ENCODE results near the gene SPTBN1. TPM values are rescaled to one million over a fixed set of nuclear protein-coding genes. Genes with fewer than 3 reads are reported as not detected.
A peak's percentile ranks its signal among the peaks of the same experiment; 100 is the strongest.

The SPTBN1 gene
- total RNA-seq, 1 experiment from 2014 or later = 202 TPM

DNA sequence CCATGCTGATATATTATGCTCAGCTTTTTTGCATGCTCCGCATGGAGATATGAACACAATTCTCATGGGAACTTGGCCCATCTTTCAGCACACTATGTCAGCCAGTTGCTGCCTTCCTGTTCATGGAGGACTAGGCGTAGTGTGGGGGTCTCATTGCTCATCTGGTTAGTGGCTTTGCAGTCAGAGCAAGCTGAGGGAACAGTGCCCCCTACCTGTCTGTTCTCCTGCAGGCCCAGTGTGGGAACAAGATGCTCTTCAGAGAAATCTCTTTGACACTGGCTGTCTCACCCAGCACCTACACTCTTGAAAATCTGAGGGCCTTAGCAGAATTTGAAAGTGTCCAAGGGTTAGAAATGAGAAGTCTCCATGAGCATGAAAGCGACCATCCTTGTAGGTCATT, 47.1 kb downstream of the SPTBN1 start:
- DNase-seq (peak; percentile 39), ATAC-seq (peak; percentile 61; the same call in 1 of the 2 replicates)
- Histone ChIP-seq H4K20me1 (ENCODE audit: low read length) (no peaks in the 10 kb centered on the region), H3K9ac (ENCODE audit: low read length) (no peak overlapping the region), H3K27ac (ENCODE audit: low read length) (no peak overlapping the region), H3K36me3 (ENCODE audit: low read depth, low read length) (no peaks in the 10 kb centered on the region), H3K4me1 (ENCODE audit: insufficient read depth, low read length) (peaks cover 9% of the 10 kb centered on the region; the same call in 1 of the 2 replicates), H3K9me3 (ENCODE audit: low read length) (no peaks in the 10 kb centered on the region), H2AFZ (ENCODE audit: low read length) (no peak overlapping the region), H3K27me3 (ENCODE audit: low read length) (no peaks in the 10 kb centered on the region), H3K79me2 (ENCODE audit: low read length) (no peaks in the 10 kb centered on the region), H3K9me2 (replicated peaks; ENCODE audit: low read length) (no peaks in the 10 kb centered on the region), H3F3A (ENCODE audit: low read length, unreplicated experiment) (no peaks in the 10 kb centered on the region), H3K4me3 (ENCODE audit: low read length) (no peak overlapping the region), H3K4me2 (ENCODE audit: low read length) (no peak overlapping the region)
- TF ChIP-seq EZH2 (IDR thresholded peaks at IDR 0.05; ENCODE audit: low read length, unreplicated experiment) = no peak
- TF ChIP-seq EZH2phosphoT487 (IDR thresholded peaks at IDR 0.05; ENCODE audit: borderline replicate concordance, low read length) = no peak
- TF ChIP-seq, protein P1, sequence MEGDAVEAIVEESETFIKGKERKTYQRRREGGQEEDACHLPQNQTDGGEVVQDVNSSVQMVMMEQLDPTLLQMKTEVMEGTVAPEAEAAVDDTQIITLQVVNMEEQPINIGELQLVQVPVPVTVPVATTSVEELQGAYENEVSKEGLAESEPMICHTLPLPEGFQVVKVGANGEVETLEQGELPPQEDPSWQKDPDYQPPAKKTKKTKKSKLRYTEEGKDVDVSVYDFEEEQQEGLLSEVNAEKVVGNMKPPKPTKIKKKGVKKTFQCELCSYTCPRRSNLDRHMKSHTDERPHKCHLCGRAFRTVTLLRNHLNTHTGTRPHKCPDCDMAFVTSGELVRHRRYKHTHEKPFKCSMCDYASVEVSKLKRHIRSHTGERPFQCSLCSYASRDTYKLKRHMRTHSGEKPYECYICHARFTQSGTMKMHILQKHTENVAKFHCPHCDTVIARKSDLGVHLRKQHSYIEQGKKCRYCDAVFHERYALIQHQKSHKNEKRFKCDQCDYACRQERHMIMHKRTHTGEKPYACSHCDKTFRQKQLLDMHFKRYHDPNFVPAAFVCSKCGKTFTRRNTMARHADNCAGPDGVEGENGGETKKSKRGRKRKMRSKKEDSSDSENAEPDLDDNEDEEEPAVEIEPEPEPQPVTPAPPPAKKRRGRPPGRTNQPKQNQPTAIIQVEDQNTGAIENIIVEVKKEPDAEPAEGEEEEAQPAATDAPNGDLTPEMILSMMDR (conservative IDR thresholded peaks at IDR 0.05; ENCODE audit: low read depth, low read length) = peak; percentile 76
- ChIA-PET POLR2A (ENCODE audit: unreplicated experiment) (no interaction called here), CTCF (no interaction called here)
- no TSS peak for BruUV-seq (replicated peaks)
- intact Hi-C loops (cut with micrococcal nuclease) = no loop called here

DNA sequence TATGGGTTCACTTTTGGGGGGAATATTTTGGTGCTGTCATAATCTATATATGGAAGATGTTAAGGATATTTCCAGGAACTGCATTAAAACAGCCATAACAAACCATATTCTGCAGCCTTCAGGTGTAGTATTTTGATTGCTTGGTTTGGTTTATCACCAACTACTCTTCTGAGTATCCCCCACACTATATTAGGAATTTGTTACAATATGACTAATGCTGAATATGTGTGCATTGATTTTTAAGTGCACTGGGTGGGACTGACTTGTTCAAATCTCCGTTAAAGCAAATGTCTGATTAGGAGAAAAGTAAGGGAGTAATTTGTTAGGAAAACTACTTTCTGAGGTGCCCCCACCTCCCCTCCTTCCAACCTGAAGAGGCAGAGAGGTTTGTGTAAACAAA, 47.7 kb downstream of the SPTBN1 start:
- Histone ChIP-seq H3K9me2 (replicated peaks; ENCODE audit: low read length) (no peaks in the 10 kb centered on the region), H3K4me1 (ENCODE audit: insufficient read depth, low read length) (peaks cover 9% of the 10 kb centered on the region; the same call in 1 of the 2 replicates), H3K9ac (ENCODE audit: low read length) (no peak overlapping the region), H3F3A (ENCODE audit: low read length, unreplicated experiment) (no peaks in the 10 kb centered on the region), H3K9me3 (ENCODE audit: low read length) (no peaks in the 10 kb centered on the region), H3K36me3 (ENCODE audit: low read depth, low read length) (no peaks in the 10 kb centered on the region), H3K27me3 (ENCODE audit: low read length) (no peaks in the 10 kb centered on the region), H3K4me2 (ENCODE audit: low read length) (peak overlapping the region; percentile 19; the same call in 1 of the 2 replicates), H3K79me2 (ENCODE audit: low read length) (no peaks in the 10 kb centered on the region), H2AFZ (ENCODE audit: low read length) (no peak overlapping the region), H3K27ac (ENCODE audit: low read length) (no peak overlapping the region), H4K20me1 (ENCODE audit: low read length) (no peaks in the 10 kb centered on the region), H3K4me3 (ENCODE audit: low read length) (no peak overlapping the region)
- POLR2A ChIA-PET (ENCODE audit: unreplicated experiment) = no interaction called here
- CTCF ChIA-PET = no interaction called here
- TF ChIP-seq, protein P1 (conservative IDR thresholded peaks at IDR 0.05; ENCODE audit: low read depth, low read length) = no peak
- no peak for TF ChIP-seq EZH2 (IDR thresholded peaks at IDR 0.05; ENCODE audit: low read length, unreplicated experiment)
- TF ChIP-seq EZH2phosphoT487 (IDR thresholded peaks at IDR 0.05; ENCODE audit: borderline replicate concordance, low read length) = no peak
- ATAC-seq = peak; percentile 88
- DNase-seq = peak; percentile 26
- BruUV-seq (replicated peaks) = no TSS peak
- intact Hi-C loops (cut with micrococcal nuclease) = no loop called here

DNA sequence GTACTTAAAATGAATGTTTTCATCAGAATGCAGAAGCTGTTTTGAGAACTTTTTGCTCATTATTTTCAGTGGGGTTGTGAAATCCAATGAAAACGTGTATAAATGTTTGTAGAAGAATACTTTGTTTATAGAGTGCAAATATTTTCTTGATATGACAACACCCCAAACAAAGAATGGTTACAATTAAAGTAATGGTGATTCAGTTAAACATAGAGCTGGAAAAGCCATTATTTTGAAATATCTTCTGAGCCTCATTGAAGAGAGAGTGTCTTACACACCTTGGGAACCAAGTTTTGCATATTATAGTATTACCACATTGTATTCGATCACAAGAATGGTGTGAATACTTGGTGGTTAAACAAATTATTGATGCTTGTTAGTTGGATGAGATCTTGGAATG, 48.7 kb downstream of the SPTBN1 start:
- Histone ChIP-seq H3K36me3 (ENCODE audit: low read depth, low read length) (no peaks in the 10 kb centered on the region), H3K9ac (ENCODE audit: low read length) (no peak overlapping the region), H3F3A (ENCODE audit: low read length, unreplicated experiment) (no peaks in the 10 kb centered on the region), H3K9me3 (ENCODE audit: low read length) (no peaks in the 10 kb centered on the region), H4K20me1 (ENCODE audit: low read length) (no peaks in the 10 kb centered on the region), H3K4me1 (ENCODE audit: insufficient read depth, low read length) (peaks cover 9% of the 10 kb centered on the region; the same call in 1 of the 2 replicates), H3K4me3 (ENCODE audit: low read length) (no peak overlapping the region), H3K79me2 (ENCODE audit: low read length) (no peaks in the 10 kb centered on the region), H3K9me2 (replicated peaks; ENCODE audit: low read length) (no peaks in the 10 kb centered on the region), H3K4me2 (ENCODE audit: low read length) (no peak overlapping the region), H2AFZ (ENCODE audit: low read length) (no peak overlapping the region), H3K27ac (ENCODE audit: low read length) (no peak overlapping the region), H3K27me3 (ENCODE audit: low read length) (no peaks in the 10 kb centered on the region)
- DNase-seq (no peak), ATAC-seq (no peak)
- POLR2A ChIA-PET (ENCODE audit: unreplicated experiment) = no interaction called here
- CTCF ChIA-PET = interaction anchor here (0.5 kb wide), 1 partner anchor 85 kb away, joined by 3 read pairs; no protein-coding TSS in a partner anchor
- BruUV-seq (replicated peaks) = no TSS peak
- no peak for TF ChIP-seq EZH2 (IDR thresholded peaks at IDR 0.05; ENCODE audit: low read length, unreplicated experiment)
- TF ChIP-seq, protein P1 (conservative IDR thresholded peaks at IDR 0.05; ENCODE audit: low read depth, low read length) = no peak
- TF ChIP-seq EZH2phosphoT487 (IDR thresholded peaks at IDR 0.05; ENCODE audit: borderline replicate concordance, low read length) = no peak
- intact Hi-C loops (cut with micrococcal nuclease) = no loop called here

Measured in PC-3 (cell line).